HG02610 (cell line): ENCODE data around the gene ZNF583.

Source experiments
- ATAC-seq: cut with Tn5 transposase; IDR thresholded peaks from one replicate; pipeline ENCODE4 v1.9.1; 2021; ENCODE audit warnings: mild to moderate bottlenecking, moderate library complexity; ENCODE audit not compliant: unreplicated experiment

Gene ZNF583

DNA sequence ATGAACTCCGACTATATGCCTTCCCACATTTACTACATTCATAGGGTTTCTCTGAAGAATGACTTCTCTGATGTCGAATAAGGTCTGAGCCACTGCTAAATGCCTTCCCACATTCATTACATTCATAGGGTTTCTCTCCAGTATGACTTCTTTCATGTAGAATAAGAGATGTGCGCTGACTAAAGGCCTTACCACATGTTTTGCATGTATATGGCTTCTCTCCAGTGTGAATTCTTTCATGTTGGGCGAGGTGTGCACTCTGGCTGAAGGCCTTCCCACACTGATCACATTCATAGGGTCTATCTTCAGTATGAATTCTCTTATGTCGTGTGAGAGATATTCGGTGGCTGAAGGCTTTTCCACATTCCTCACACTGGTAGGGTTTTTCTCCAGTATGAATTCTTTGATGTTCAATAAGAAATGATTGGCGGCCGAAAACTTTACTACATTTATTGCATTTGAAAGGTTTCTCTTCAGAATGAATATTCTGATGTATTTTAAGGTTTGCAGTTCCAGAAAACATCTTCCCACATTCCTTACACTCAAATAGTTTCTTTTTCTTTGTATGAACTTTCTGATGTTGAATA lies 37.2 kb downstream of the ZNF583 start:
- no peak for ATAC-seq

DNA sequence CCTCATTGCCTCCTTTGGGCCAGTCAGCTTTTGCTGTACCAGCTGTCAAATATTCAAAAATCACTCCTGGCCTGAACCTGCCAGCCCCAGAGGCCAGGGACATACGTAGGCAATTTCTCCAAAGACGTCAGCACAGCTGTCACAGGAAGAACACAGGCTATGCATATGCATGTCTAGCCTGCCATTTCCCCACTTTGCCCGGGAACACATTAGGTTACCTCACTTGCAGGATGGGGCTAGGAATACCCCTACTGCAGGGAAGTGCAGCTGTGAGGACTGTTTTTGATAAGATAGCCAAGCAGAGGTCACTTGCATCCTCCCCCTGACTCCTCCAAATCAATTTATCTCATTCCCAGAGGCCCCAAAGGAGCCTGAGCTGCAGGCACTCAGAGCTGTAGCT lies 70.2 kb downstream of the ZNF583 start:
- ATAC-seq: no peak

DNA sequence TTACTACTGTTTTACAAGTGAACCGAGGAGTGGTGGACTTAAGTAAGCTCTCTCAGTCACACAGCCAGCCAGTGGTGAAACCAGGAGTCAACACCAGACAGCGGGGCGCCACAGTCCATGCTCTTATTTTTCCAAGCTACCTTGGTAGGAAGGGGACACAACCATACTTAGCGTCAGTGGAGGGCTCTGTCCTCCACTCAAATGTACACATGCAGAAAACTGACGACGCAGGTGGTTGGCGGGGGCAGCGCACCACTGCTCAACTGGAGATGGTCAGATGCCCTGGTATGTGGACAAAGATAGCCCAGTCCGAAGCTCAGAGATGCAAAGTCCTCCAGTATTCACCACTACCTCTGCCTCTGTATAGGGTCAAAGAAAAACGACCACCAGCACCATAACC lies 72.0 kb downstream of the ZNF583 start:
- ATAC-seq: no peak
